Panc1 (cell line): ENCODE results near the gene CEP97. TPM values are rescaled to one million over a fixed set of nuclear protein-coding genes. Genes with fewer than 3 reads are reported as not detected.

Source experiments
- ATAC-seq: fragments of 200-7000 bp; cut with Tn5 transposase; 2 replicates; pipeline ENCODE4 v1.9.1; 2020; ENCODE audit warnings: mild to moderate bottlenecking, moderate library complexity
- BruUV-seq: library from RNA; stranded (reverse); fragments of 400-500 nt; replicated peaks from 2 replicates; lab custom pipeline; 2021; lab: Mats Ljungman, UMichigan
- CTCF ChIA-PET: fragments of 300-600 bp; sonication (Branson Sonifier 250); formaldehyde crosslinking; loops from one replicate; lab custom pipeline; 2022; ENCODE audit warnings: antibody characterized with exemption; lab: Charles Lee
- POLR2A ChIA-PET: fragments of 300-600 bp; sonication (Branson Sonifier 250); formaldehyde crosslinking; loops from one replicate; lab custom pipeline; 2022; ENCODE audit warnings: antibody characterized with exemption; lab: Charles Lee
- DNase-seq: peaks from one replicate; pipeline ENCODE4 v3.0.0-alpha.2; 2010; ENCODE audit warnings: low read depth, low spot score
- H3K27ac ChIP-seq: 2 replicates; pipeline ENCODE4 v1.5.1; 2011; ENCODE audit warnings: mild to moderate bottlenecking, low read length, inconsistent platforms
- H3K27me3 ChIP-seq: fragments of 200-500 bp; sonication (Bioruptor generic); 2 replicates; pipeline ENCODE4 v1.6.0; 2014; ENCODE audit warnings: low read length, inconsistent platforms; ENCODE audit not compliant: control insufficient read depth, insufficient read depth
- H3K36me3 ChIP-seq: fragments of 200-500 bp; sonication (Bioruptor generic); 2 replicates; pipeline ENCODE4 v1.5.1; 2014; ENCODE audit warnings: inconsistent platforms, mild to moderate bottlenecking, low read length, moderate library complexity; ENCODE audit not compliant: control insufficient read depth, insufficient read depth
- H3K4me1 ChIP-seq: 2 replicates; pipeline ENCODE4 v1.5.1; 2011; ENCODE audit warnings: inconsistent platforms, mild to moderate bottlenecking, low read length, moderate library complexity; ENCODE audit not compliant: control insufficient read depth, insufficient read depth
- H3K4me3 ChIP-seq, 2 experiments: 2 replicates each; pipeline ENCODE4 v1.5.1; 2011 to 2012; ENCODE audit warnings: low read depth in 2 of 2, low read length in 2 of 2, mild to moderate bottlenecking in 2 of 2, inconsistent platforms in 1 of 2, moderate library complexity in 1 of 2
- H3K9me3 ChIP-seq: fragments of 200-500 bp; sonication (Bioruptor generic); 2 replicates; pipeline ENCODE4 v1.5.1; 2014; ENCODE audit warnings: low read depth, mild to moderate bottlenecking, inconsistent platforms, low read length, moderate library complexity; ENCODE audit not compliant: control insufficient read depth, insufficient read depth
- CTCF ChIP-seq: fragments of 450-650 bp; IDR thresholded peaks from 2 replicates; pipeline ENCODE4 v1.5.1; 2017; ENCODE audit warnings: mild to moderate bottlenecking
- POLR2AphosphoS5 ChIP-seq: IDR thresholded peaks from 2 replicates; pipeline ENCODE4 v1.6.1; 2012; ENCODE audit warnings: mild to moderate bottlenecking, low read depth, low read length, moderate library complexity
- REST ChIP-seq, 2 experiments: IDR thresholded peaks; 2 replicates each; pipeline ENCODE4 v1.6.1; 2011 to 2012; ENCODE audit warnings: low read depth in 2 of 2, control low read depth in 1 of 2, low read length in 1 of 2, mild to moderate bottlenecking in 1 of 2, moderate library complexity in 1 of 2; ENCODE audit not compliant: insufficient read depth in 1 of 2
- SIN3A ChIP-seq: IDR thresholded peaks from 2 replicates; pipeline ENCODE4 v1.6.1; 2012; ENCODE audit warnings: low read depth, mild to moderate bottlenecking, low read length, moderate library complexity, borderline replicate concordance; ENCODE audit not compliant: insufficient read depth
- TCF7L2 ChIP-seq: IDR thresholded peaks from 2 replicates; pipeline ENCODE4 v1.6.1; 2011; ENCODE audit warnings: mild to moderate bottlenecking, low read depth, low read length, inconsistent platforms
- in situ Hi-C: cut with HindIII; loops from 2 replicates; pipeline ENCODE4 v1.10.0; 2016; ENCODE audit warnings: low sequenced_read_pairs, low pct_unique_long_range_greater_than_20kb
- intact Hi-C: fragments of 100-400 bp; cut with micrococcal nuclease; formaldehyde crosslinking; loops from one replicate; pipeline ENCODE4 v1.10.0; 2022; ENCODE audit not compliant: unreplicated experiment
- total RNA-seq: library from RNA; stranded (reverse); gene quantifications from one replicate; pipeline ENCODE4 v1.2.1, GENCODE V29; 2021; ENCODE audit not compliant: unreplicated experiment

CEP97 gene
- total RNA-seq, 1 experiment from 2014 or later: 17.4 TPM

GRCh38 chr3:101719604-101720185 lies 4.7 kb upstream of the CEP97 start:
- in situ Hi-C loops: no loop called here
- CTCF ChIA-PET: no interaction called here

More at GRCh38 chr3:101719604-101720185, 4.7 kb upstream of the CEP97 start:
- no peak overlapping the region for H3K27ac ChIP-seq
- ATAC-seq (no peak), DNase-seq (no peak)
- no peaks in the 10 kb centered on the region for H3K4me1 ChIP-seq
- no TSS peak for BruUV-seq
- intact Hi-C loops: no loop called here
- H3K27me3 ChIP-seq: no peaks in the 10 kb centered on the region
- TF ChIP-seq REST (IDR thresholded peaks at IDR 0.05; ENCODE audit: insufficient read depth in 1 of 2, low read depth in 2 of 2, low read length in 1 of 2) (no peak), CTCF (no peak), SIN3A (no peak), TCF7L2 (no peak), POLR2AphosphoS5 (no peak)
- no peaks in the 10 kb centered on the region for H3K9me3 ChIP-seq
- POLR2A ChIA-PET: interaction anchor here (0.6 kb wide), 1 partner anchor 10 kb away, joined by 3 read pairs; no protein-coding TSS in a partner anchor
- H3K36me3 ChIP-seq: no peaks in the 10 kb centered on the region
- H3K4me3 ChIP-seq: no peak overlapping the region
